CD14-positive monocyte (primary cell): Measurements from ENCODE around the gene GSDME. TPM values are rescaled to one million over a fixed set of nuclear protein-coding genes. Genes with fewer than 3 reads are reported as not detected.

Experiments used
- DNase-seq, 3 donors: peaks; one replicate each; pipeline ENCODE4 v3.0.0-alpha.2; 2011 to 2022
- H2AFZ ChIP-seq: 2 replicates; pipeline ENCODE4 v1.6.0; 2012; ENCODE audit warnings: mild to moderate bottlenecking, low read depth, low read length, inconsistent platforms; ENCODE audit not compliant: insufficient read depth, poor library complexity, severe bottlenecking
- H3K27ac ChIP-seq, 2 donors: 1 replicate in 1 of 2; 2 replicates in 1 of 2; pipeline ENCODE4 v1.5.1; 2012 to 2013; ENCODE audit warnings: low read length in 2 of 2, control low read depth in 1 of 2, inconsistent platforms in 1 of 2, low read depth in 1 of 2, mild to moderate bottlenecking in 1 of 2
- H3K27me3 ChIP-seq, 2 donors: one replicate each; pipeline versions ENCODE4 v1.6.0 to v1.6.1; 2011 to 2013; ENCODE audit warnings: low read length in 2 of 2; ENCODE audit not compliant: control insufficient read depth in 2 of 2, insufficient read depth in 2 of 2
- H3K36me3 ChIP-seq, 2 donors: replicated peaks in 1 of 2; 1 replicate in 1 of 2; 2 replicates in 1 of 2; pipeline versions ENCODE4 v1.5.1 to v1.6.1; 2012 to 2013; ENCODE audit warnings: low read length in 2 of 2, control low read depth in 1 of 2, inconsistent platforms in 1 of 2, mild to moderate bottlenecking in 1 of 2; ENCODE audit not compliant: insufficient read depth in 2 of 2, control insufficient read depth in 1 of 2
- H3K4me1 ChIP-seq, 2 donors: 1 replicate in 1 of 2; 2 replicates in 1 of 2; pipeline versions ENCODE4 v1.5.1 to v1.6.1; 2012 to 2013; ENCODE audit warnings: low read length in 2 of 2, control low read depth in 1 of 2, inconsistent platforms in 1 of 2, mild to moderate bottlenecking in 1 of 2, moderate library complexity in 1 of 2; ENCODE audit not compliant: insufficient read depth in 2 of 2, control insufficient read depth in 1 of 2
- H3K4me2 ChIP-seq: replicated peaks from 2 replicates; pipeline ENCODE3; 2012; ENCODE audit warnings: low read length, moderate library complexity, mild to moderate bottlenecking; ENCODE audit not compliant: poor library complexity, severe bottlenecking; ENCODE audit errors: extremely low read depth
- H3K4me3 ChIP-seq, 3 experiments: fragments of 200-600 bp in 1 of 3; sonication (generic) in 1 of 3; replicated peaks in 1 of 3; 1 replicate in 2 of 3; 2 replicates in 1 of 3; pipeline ENCODE4 v1.5.1; 2011 to 2013; ENCODE audit warnings: low read length in 3 of 3, mild to moderate bottlenecking in 3 of 3, control low read depth in 2 of 3, low read depth in 2 of 3, inconsistent platforms in 1 of 3, moderate library complexity in 1 of 3
- H3K79me2 ChIP-seq: 2 replicates; pipeline ENCODE4 v1.6.0; 2012; ENCODE audit warnings: mild to moderate bottlenecking, control low read depth, inconsistent platforms, low read length, moderate library complexity; ENCODE audit not compliant: insufficient read depth
- H3K9ac ChIP-seq: 2 replicates; pipeline ENCODE4 v1.6.0; 2017; ENCODE audit warnings: low read length, mild to moderate bottlenecking; ENCODE audit not compliant: insufficient read depth, poor library complexity, severe bottlenecking
- H3K9me3 ChIP-seq, 2 donors: replicated peaks in 1 of 2; 1 replicate in 1 of 2; 2 replicates in 1 of 2; pipeline versions ENCODE4 v1.5.1 to v1.6.1; 2012 to 2013; ENCODE audit warnings: low read length in 2 of 2, control low read depth in 1 of 2; ENCODE audit not compliant: control insufficient read depth in 1 of 2, insufficient read depth in 1 of 2
- H4K20me1 ChIP-seq: 2 replicates; pipeline ENCODE4 v1.6.0; 2012; ENCODE audit warnings: mild to moderate bottlenecking, low read length, control low read depth, moderate library complexity; ENCODE audit not compliant: insufficient read depth
- H3K27ac Mint-ChIP-seq, 7 donors: one replicate each; pipeline ENCODE4 v1.8.0; 2020; ENCODE audit warnings: mild to moderate bottlenecking in 7 of 7, mixed read lengths in 7 of 7, moderate library complexity in 6 of 7, inconsistent platforms in 2 of 7
- H3K27me3 Mint-ChIP-seq, 3 donors: one replicate each; pipeline ENCODE4 v1.8.0; 2021 to 2022; ENCODE audit warnings: low read depth in 3 of 3, mild to moderate bottlenecking in 3 of 3, mixed read lengths in 3 of 3, moderate library complexity in 3 of 3, inconsistent platforms in 1 of 3
- H3K36me3 Mint-ChIP-seq, 2 donors: one replicate each; pipeline ENCODE4 v1.8.0; 2020; ENCODE audit warnings: mixed read lengths in 2 of 2, inconsistent platforms in 1 of 2, mild to moderate bottlenecking in 1 of 2
- H3K4me1 Mint-ChIP-seq: one replicate; pipeline ENCODE4 v1.8.0; 2020; ENCODE audit warnings: mild to moderate bottlenecking, mixed read lengths
- H3K4me3 Mint-ChIP-seq, 2 donors: one replicate each; pipeline ENCODE4 v1.8.0; 2020; ENCODE audit warnings: mild to moderate bottlenecking in 2 of 2, mixed read lengths in 2 of 2, moderate library complexity in 1 of 2
- H3K9me3 Mint-ChIP-seq, 7 donors: one replicate each; pipeline ENCODE4 v1.8.0; 2020 to 2022; ENCODE audit warnings: mixed read lengths in 7 of 7, mild to moderate bottlenecking in 6 of 7, moderate library complexity in 6 of 7, inconsistent platforms in 2 of 7
- WGBS: methylation state at CpG from one replicate; pipeline ENCODE4 v1.1.5; 2013; ENCODE audit warnings: missing lambda C conversion rate; ENCODE audit not compliant: insufficient coverage; 5-methylcytosine and 5-hydroxymethylcytosine counted together
- intact Hi-C, 2 donors: fragments of 100-400 bp; cut with micrococcal nuclease; formaldehyde crosslinking; loops; one replicate each; pipeline versions ENCODE4 v1.15.0 to v1.15.1; 2023
- polyA plus RNA-seq, 3 donors: library from polyadenylated mRNA; depleted of rRNA in 1 of 3; unstranded in 2 of 3; stranded (reverse) in 1 of 3; fragments of 300-500 nt in 2 of 3; fragments of >200 nt in 1 of 3; fragmentation: Illumina TruSeq in 2 of 3; gene quantifications; 1 replicate in 2 of 3; 2 replicates in 1 of 3; pipeline ENCODE4 v1.2.3, GENCODE V29; 2012 to 2021
- TF ChIP-seq, protein P1 (sequence below): fragments of 200-600 bp; IDR thresholded peaks from one replicate; pipeline ENCODE4 v1.8.0; 2022; ENCODE audit warnings: antibody characterized with exemption, mild to moderate bottlenecking

The GSDME gene
- polyA plus RNA-seq, 3 donors, result 1.3 to 2.3 TPM; not detected in 1

DNA sequence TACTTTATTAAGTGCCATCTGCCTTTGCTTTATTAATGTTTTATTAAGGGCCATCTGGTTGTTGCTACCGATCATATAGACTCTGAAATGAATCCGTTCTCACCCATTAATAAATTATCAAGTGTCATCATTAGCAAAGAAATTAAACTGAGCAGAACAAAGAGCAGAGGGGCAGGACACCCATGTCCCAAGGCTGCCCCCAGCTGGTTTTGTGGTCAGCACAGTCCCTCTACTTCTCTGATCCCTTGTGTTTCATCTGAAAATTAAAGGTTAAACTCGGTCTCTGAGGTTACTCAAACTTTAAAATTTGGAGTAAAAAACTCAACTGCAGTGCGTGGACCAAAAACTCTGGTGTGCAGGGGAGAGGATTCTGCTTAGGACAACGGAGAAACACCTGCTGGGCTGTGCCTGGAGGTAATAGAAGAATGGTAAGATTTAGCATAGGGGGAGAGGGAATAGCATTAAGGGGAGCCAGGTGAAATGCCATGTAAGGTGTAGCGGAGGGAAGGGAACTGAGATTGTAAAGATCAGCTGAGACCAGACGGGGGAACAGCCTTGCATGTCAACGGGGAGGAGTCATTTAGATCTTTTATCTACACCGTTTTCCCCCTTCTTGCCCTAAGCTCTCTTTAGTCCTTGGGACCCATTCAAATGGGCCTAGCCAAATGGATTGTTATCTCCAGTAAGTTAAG, 10.8 kb upstream of the GSDME start:
- Histone ChIP-seq H3K9me3 (no peaks in the 10 kb centered on the region), H3K27me3 (peaks cover 0 to 2% of the 10 kb centered on the region in 2 donors), H3K36me3 (no peaks in the 10 kb centered on the region), H2AFZ (no peak overlapping the region), H3K79me2 (no peaks in the 10 kb centered on the region), H3K4me3 (no peak overlapping the region), H3K4me1 (no peaks in the 10 kb centered on the region), H4K20me1 (no peaks in the 10 kb centered on the region), H3K4me2 (no peak overlapping the region), H3K9ac (no peak overlapping the region), H3K27ac (no peak overlapping the region)
- TF ChIP-seq, protein P1, sequence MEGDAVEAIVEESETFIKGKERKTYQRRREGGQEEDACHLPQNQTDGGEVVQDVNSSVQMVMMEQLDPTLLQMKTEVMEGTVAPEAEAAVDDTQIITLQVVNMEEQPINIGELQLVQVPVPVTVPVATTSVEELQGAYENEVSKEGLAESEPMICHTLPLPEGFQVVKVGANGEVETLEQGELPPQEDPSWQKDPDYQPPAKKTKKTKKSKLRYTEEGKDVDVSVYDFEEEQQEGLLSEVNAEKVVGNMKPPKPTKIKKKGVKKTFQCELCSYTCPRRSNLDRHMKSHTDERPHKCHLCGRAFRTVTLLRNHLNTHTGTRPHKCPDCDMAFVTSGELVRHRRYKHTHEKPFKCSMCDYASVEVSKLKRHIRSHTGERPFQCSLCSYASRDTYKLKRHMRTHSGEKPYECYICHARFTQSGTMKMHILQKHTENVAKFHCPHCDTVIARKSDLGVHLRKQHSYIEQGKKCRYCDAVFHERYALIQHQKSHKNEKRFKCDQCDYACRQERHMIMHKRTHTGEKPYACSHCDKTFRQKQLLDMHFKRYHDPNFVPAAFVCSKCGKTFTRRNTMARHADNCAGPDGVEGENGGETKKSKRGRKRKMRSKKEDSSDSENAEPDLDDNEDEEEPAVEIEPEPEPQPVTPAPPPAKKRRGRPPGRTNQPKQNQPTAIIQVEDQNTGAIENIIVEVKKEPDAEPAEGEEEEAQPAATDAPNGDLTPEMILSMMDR, result no peak
- intact Hi-C loops, result no loop called here
- 95% methylated on average over 4 of the region's 9 CpGs for WGBS
- H3K27me3 Mint-ChIP-seq, result peaks cover 5 to 8% (median 7%) of the 10 kb centered on the region in 3 donors
- peaks cover 0 to 2% (median 0%) of the 10 kb centered on the region in 7 donors for H3K9me3 Mint-ChIP-seq
- no peak overlapping the region for H3K27ac Mint-ChIP-seq
- no peak overlapping the region for H3K4me3 Mint-ChIP-seq
- H3K36me3 Mint-ChIP-seq, result no peaks in the 10 kb centered on the region
- DNase-seq, result no peak
- H3K4me1 Mint-ChIP-seq, result peaks cover 5% of the 10 kb centered on the region

- no peak overlapping the region for H3K27ac ChIP-seq
- H3K4me2 ChIP-seq, result no peak overlapping the region
- H3K36me3 Mint-ChIP-seq, result no peaks in the 10 kb centered on the region
- intact Hi-C loops, result no loop called here
- WGBS, result 27% methylated on average over 3 of the region's 8 CpGs
- H3K9me3 Mint-ChIP-seq, result peaks cover 0 to 3% (median 0%) of the 10 kb centered on the region in 7 donors
- DNase-seq, result peak; percentile 21 to 73 (median 31)
- no peaks in the 10 kb centered on the region for H3K4me1 ChIP-seq
- peaks cover 9 to 24% (median 12%) of the 10 kb centered on the region in 3 donors for H3K27me3 Mint-ChIP-seq
- no peak overlapping the region for H2AFZ ChIP-seq
- H3K79me2 ChIP-seq, result no peaks in the 10 kb centered on the region
- H3K9ac ChIP-seq, result no peak overlapping the region
- peaks cover 5% of the 10 kb centered on the region for H3K4me1 Mint-ChIP-seq
- H4K20me1 ChIP-seq, result no peaks in the 10 kb centered on the region
- TF ChIP-seq, protein P1, result no peak
- H3K4me3 ChIP-seq, result no peak overlapping the region
- H3K27ac Mint-ChIP-seq, result peak overlapping the region in 1 of 7 donors; percentile 25
- peaks cover 1 to 4% of the 10 kb centered on the region in 2 donors for H3K27me3 ChIP-seq
- no peak overlapping the region for H3K4me3 Mint-ChIP-seq
- H3K9me3 ChIP-seq, result no peaks in the 10 kb centered on the region
- H3K36me3 ChIP-seq, result no peaks in the 10 kb centered on the region
These were observed 7.9 kb upstream of the GSDME start for GRCh38 chr7:24764972-24765744.
